ENCODE data around the gene VMP1. TPM values are rescaled to one million over a fixed set of nuclear protein-coding genes. Genes with fewer than 3 reads are reported as not detected.

Gene VMP1
- total RNA-seq, 1 experiment from 2014 or later: 83.1 TPM

GRCh38 chr17:59756236-59756818 lies 48.9 kb downstream of the VMP1 start:
- Histone ChIP-seq H3K79me1 (ENCODE audit: insufficient read depth, low read depth, low read length, poor library complexity, severe bottlenecking) (no peaks in the 10 kb centered on the region), H3K9me3 (ENCODE audit: control insufficient read depth, low read depth, low read length) (no peaks in the 10 kb centered on the region), H3K18ac (ENCODE audit: insufficient read length, low read depth, low read length) (no peak overlapping the region), H3K4ac (ENCODE audit: low read depth, low read length) (no peak overlapping the region), H3K9ac (ENCODE audit: extremely low read depth, insufficient read length, low read length) (no peak overlapping the region), H2BK120ac (ENCODE audit: low read depth, low read length, poor library complexity, severe bottlenecking) (no peak overlapping the region), H3K23me2 (ENCODE audit: insufficient read length, low read depth, low read length, poor library complexity, severe bottlenecking) (no peaks in the 10 kb centered on the region), H2BK15ac (ENCODE audit: low read depth, low read length) (no peak overlapping the region), H3K23ac (ENCODE audit: insufficient read length, low read depth, low read length) (no peak overlapping the region), H4K5ac (ENCODE audit: insufficient read length, low read depth, low read length) (no peak overlapping the region), H3K56ac (ENCODE audit: insufficient read length, low read depth, low read length) (no peak overlapping the region), H4K20me1 (ENCODE audit: control insufficient read depth, insufficient read depth, insufficient read length) (no peaks in the 10 kb centered on the region), H2BK5ac (ENCODE audit: insufficient read length, low read length) (no peak overlapping the region), H3K27ac (ENCODE audit: insufficient read length, low read depth, low read length) (no peak overlapping the region), H3K4me1 (ENCODE audit: insufficient read depth, low read length) (no peaks in the 10 kb centered on the region; the same call in 1 of the 2 replicates), H3K4me2 (ENCODE audit: insufficient read depth, insufficient read length, low read length) (no peak overlapping the region), H2BK12ac (ENCODE audit: insufficient read length, low read depth, low read length) (no peak overlapping the region), H4K8ac (replicated peaks; ENCODE audit: insufficient read length, low read depth, low read length) (no peak overlapping the region), H3K14ac (ENCODE audit: insufficient read depth, low read length) (no peak overlapping the region), H2AK5ac (ENCODE audit: insufficient read length, low read length) (no peak overlapping the region), H3T11ph (ENCODE audit: low read length) (no peak overlapping the region), H4K91ac (ENCODE audit: insufficient read length, low read depth, low read length) (no peak overlapping the region), H3K79me2 (ENCODE audit: insufficient read depth, low read length) (no peaks in the 10 kb centered on the region), H2AFZ (ENCODE audit: low read length) (no peak overlapping the region), H3K27me3 (ENCODE audit: insufficient read depth, low read length) (no peaks in the 10 kb centered on the region), H2BK20ac (ENCODE audit: low read depth, low read length, poor library complexity, severe bottlenecking) (no peak overlapping the region)
- Mint-ChIP-seq H3K27ac (peak overlapping the region in 2 of 3 experiments; percentile 81 to 87; a peak in 5 of 7 replicates), H3K36me3 (ENCODE audit: insufficient read depth in 1 of 3, low read depth in 3 of 3) (peaks cover 10 to 25% (median 21%) of the 10 kb centered on the region in 3 experiments), H3K4me3 (no peak overlapping the region), H3K4me1 (peaks cover 8 to 18% of the 10 kb centered on the region in 2 experiments; a peak in 3 of 4 replicates), H3K27me3 (ENCODE audit: low read depth) (no peaks in the 10 kb centered on the region), H3K9me3 (peaks cover 4 to 10% of the 10 kb centered on the region in 2 experiments; a peak in 3 of 5 replicates)
- WGBS (ENCODE audit: extremely low coverage, insufficient read length, low lambda C conversion rate): no CpG with 5 or more reads among the region's 3 CpGs
- no peak for DNase-seq
- TF ChIP-seq CTCF (conservative IDR thresholded peaks at IDR 0.05): no peak

Measured in H9 (cell line).